H1 (cell line): ENCODE results near the gene PRKCA. TPM values are rescaled to one million over a fixed set of nuclear protein-coding genes. Genes with fewer than 3 reads are reported as not detected.

Experiments used
- ATF2 ChIP-seq: IDR thresholded peaks from 2 replicates; pipeline ENCODE4 v1.6.1; 2012; ENCODE audit warnings: low read length, inconsistent platforms
- BCL11A ChIP-seq, 2 experiments: IDR thresholded peaks; one replicate each; pipeline ENCODE4 v1.6.1; 2011; ENCODE audit warnings: low read depth in 2 of 2, low read length in 2 of 2, mild to moderate bottlenecking in 2 of 2
- GABPA ChIP-seq: IDR thresholded peaks from 2 replicates; pipeline ENCODE4 v1.6.1; 2011; ENCODE audit warnings: mild to moderate bottlenecking, low read length, moderate library complexity, borderline replicate concordance; ENCODE audit not compliant: insufficient read depth
- RNF2 ChIP-seq: fragments of 200-900, 300-1000 bp; sonication (generic); IDR thresholded peaks from 2 replicates; pipeline ENCODE4 v1.7.1; 2016; ENCODE audit warnings: borderline replicate concordance, low read depth, mild to moderate bottlenecking, antibody characterized with exemption, low read length; ENCODE audit not compliant: poor library complexity, severe bottlenecking; ENCODE audit errors: missing control alignments
- polyA plus RNA-seq, 7 experiments: library from polyadenylated mRNA; depleted of rRNA in 3 of 7; stranded (reverse) in 5 of 7; unstranded in 2 of 7; fragments of >200 nt in 5 of 7; fragments of 200-250 nt in 2 of 7; gene quantifications; 1 replicate in 5 of 7; 2 replicates in 1 of 7; 4 replicates in 1 of 7; pipeline versions ENCODE4 v1.2.1 to v1.2.3, GENCODE V29; 2011 to 2013; ENCODE audit warnings: missing spikeins in 2 of 7, mixed read lengths in 2 of 7
- total RNA-seq: library from RNA; stranded (reverse); fragmentation: NEBNext Ultra II Directional; extraction: Animal tissue kit (Norgen Biotek cat#: 25700); gene quantifications from 2 replicates; pipeline ENCODE4 v1.2.1, GENCODE V29; 2021

The PRKCA gene
- total and polyA plus RNA-seq, 2 of the 8 experiments (the other 6 are each of a cell fraction or from before 2014, with no cell fraction given) = 5.8 to 17.8 TPM

DNA sequence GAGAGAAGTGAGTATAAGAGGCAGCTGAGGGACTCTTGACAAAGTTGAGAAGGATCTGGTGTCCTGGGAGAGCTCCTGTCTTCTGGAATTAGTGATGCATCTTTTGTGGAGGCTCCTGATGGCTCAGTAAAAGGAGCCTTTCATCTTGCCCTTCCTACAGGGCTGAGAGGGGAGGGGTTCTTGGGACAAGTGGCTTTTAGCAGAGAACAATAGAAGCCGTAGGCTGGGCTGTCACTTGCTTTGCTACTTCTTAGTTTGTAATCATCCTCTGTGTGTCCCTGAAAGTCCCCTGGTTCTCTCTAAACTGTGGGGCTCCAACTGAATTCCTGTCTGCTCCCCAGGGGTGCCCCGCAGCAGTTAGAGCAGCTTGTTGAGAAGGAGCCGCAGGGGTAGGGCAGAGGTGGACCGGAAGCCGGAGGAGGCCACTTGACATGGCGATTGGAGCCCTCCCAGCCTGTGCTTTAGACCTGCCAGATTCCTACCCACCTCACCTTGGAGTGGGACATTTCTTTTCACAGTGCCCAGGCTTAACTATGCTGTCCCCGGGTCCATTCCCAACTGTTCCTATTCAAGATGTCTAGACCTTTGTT is 85.1 kb downstream of the PRKCA start (continued):
- no peak for TF ChIP-seq ATF2
- no peak for TF ChIP-seq RNF2
- no peak for TF ChIP-seq GABPA
- no peak for TF ChIP-seq BCL11A (IDR thresholded peaks at IDR 0.05; ENCODE audit: low read depth in 2 of 2, low read length in 2 of 2)
